Neural progenitor cell (in vitro differentiated cells): ENCODE results near the gene DPYD. TPM values are rescaled to one million over a fixed set of nuclear protein-coding genes. Genes with fewer than 3 reads are reported as not detected.

Source experiments
- DNase-seq: peaks from one replicate; pipeline ENCODE4 v3.0.0-alpha.2; 2016; ENCODE audit warnings: low spot score
- H2AFZ ChIP-seq: fragments of 200-600 bp; sonication (generic); replicated peaks from 2 replicates; pipeline ENCODE4 v1.6.1; 2016; ENCODE audit warnings: antibody characterized with exemption
- H3F3A ChIP-seq: fragments of 200-600 bp; sonication (generic); 2 replicates; pipeline ENCODE4 v1.6.1; 2016; ENCODE audit warnings: antibody characterized with exemption, low read depth
- H3K27ac ChIP-seq: fragments of 200-600 bp; sonication (generic); 2 replicates; pipeline ENCODE4 v1.5.1; 2016; ENCODE audit warnings: mild to moderate bottlenecking
- H3K27me3 ChIP-seq: fragments of 200-600 bp; sonication (generic); 2 replicates; pipeline ENCODE4 v1.6.1; 2016; ENCODE audit warnings: mild to moderate bottlenecking, moderate library complexity
- H3K36me3 ChIP-seq: fragments of 200-600 bp; sonication (generic); 2 replicates; pipeline ENCODE4 v1.5.1; 2016
- H3K4me1 ChIP-seq: fragments of 200-600 bp; sonication (generic); 2 replicates; pipeline ENCODE4 v1.6.1; 2016; ENCODE audit warnings: mixed run types
- H3K4me2 ChIP-seq: fragments of 200-600 bp; sonication (generic); 2 replicates; pipeline ENCODE4 v1.6.1; 2016
- H3K4me3 ChIP-seq: fragments of 200-600 bp; sonication (generic); 2 replicates; pipeline ENCODE4 v1.5.1; 2016
- H3K79me2 ChIP-seq: fragments of 200-600 bp; sonication (generic); 2 replicates; pipeline ENCODE4 v1.6.1; 2016; ENCODE audit warnings: low read depth
- H3K9ac ChIP-seq: fragments of 200-600 bp; sonication (generic); 2 replicates; pipeline ENCODE4 v1.6.1; 2016
- H3K9me3 ChIP-seq: fragments of 200-600 bp; sonication (generic); 2 replicates; pipeline ENCODE4 v1.5.1; 2016; ENCODE audit warnings: low read depth
- H4K20me1 ChIP-seq: fragments of 200-600 bp; sonication (generic); 2 replicates; pipeline ENCODE4 v1.6.1; 2016; ENCODE audit warnings: low read depth
- H3K27ac Mint-ChIP-seq: 3 replicates; pipeline ENCODE4 v1.8.0; 2021; ENCODE audit warnings: mixed read lengths
- H3K27me3 Mint-ChIP-seq: 2 replicates; pipeline ENCODE4 v1.8.0; 2022; ENCODE audit warnings: low read depth, mild to moderate bottlenecking, inconsistent platforms, moderate library complexity, mixed read lengths; ENCODE audit not compliant: insufficient read depth
- H3K36me3 Mint-ChIP-seq: 3 replicates; pipeline ENCODE4 v1.8.0; 2021; ENCODE audit warnings: mixed read lengths
- H3K4me1 Mint-ChIP-seq: 3 replicates; pipeline ENCODE4 v1.8.0; 2021; ENCODE audit warnings: mixed read lengths
- H3K4me3 Mint-ChIP-seq: 3 replicates; pipeline ENCODE4 v1.8.0; 2021; ENCODE audit warnings: mild to moderate bottlenecking, moderate library complexity, mixed read lengths
- H3K9me3 Mint-ChIP-seq: 3 replicates; pipeline ENCODE4 v1.8.0; 2020; ENCODE audit warnings: mixed read lengths
- EZH2 ChIP-seq: fragments of 200-600 bp; sonication (generic); IDR thresholded peaks from 2 replicates; pipeline ENCODE4 v1.6.1; 2017; ENCODE audit warnings: antibody characterized with exemption, mild to moderate bottlenecking, moderate library complexity
- EZH2phosphoT487 ChIP-seq: fragments of 200-600 bp; sonication (generic); IDR thresholded peaks from 2 replicates; pipeline ENCODE4 v1.6.1; 2017; ENCODE audit warnings: antibody characterized with exemption
- total RNA-seq: library from RNA; depleted of rRNA; stranded (reverse); fragments of >200 nt; gene quantifications from 2 replicates; pipeline ENCODE4 v1.2.3, GENCODE V29; 2015; ENCODE audit warnings: low replicate concordance
- TF ChIP-seq, protein P1 (sequence below): fragments of 200-600 bp; sonication (generic); IDR thresholded peaks from 2 replicates; pipeline ENCODE4 v1.5.1; 2017; ENCODE audit warnings: antibody characterized with exemption, mild to moderate bottlenecking

Gene DPYD
- total RNA-seq, 1 donor from 2014 or later = 0.43 TPM

DNA sequence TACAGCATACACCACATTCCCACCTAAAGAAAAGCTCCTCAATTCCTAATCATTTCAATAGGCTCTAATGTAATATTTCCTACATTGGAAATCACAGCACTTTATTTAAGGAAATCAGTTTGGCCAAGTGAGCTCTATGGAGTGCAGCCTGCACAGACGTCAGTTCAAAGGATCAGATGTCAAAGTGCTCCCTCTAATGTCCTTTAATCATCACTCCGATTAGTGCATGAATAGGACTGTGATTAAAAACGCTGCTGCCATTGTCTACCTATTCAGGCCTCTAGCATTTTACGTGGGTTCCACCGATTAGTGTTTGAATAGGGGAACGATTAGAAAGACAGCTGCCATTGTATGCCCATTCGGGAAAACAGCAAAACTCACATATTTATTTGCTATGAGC lies 50.2 kb downstream of the DPYD start:
- Mint-ChIP-seq H3K27me3 (no peaks in the 10 kb centered on the region), H3K4me3 (no peak overlapping the region), H3K27ac (no peak overlapping the region), H3K4me1 (peaks cover 12% of the 10 kb centered on the region), H3K36me3 (no peaks in the 10 kb centered on the region), H3K9me3 (peaks cover 4% of the 10 kb centered on the region)
- H3K9me3 ChIP-seq = no peaks in the 10 kb centered on the region
- no peaks in the 10 kb centered on the region for H3K36me3 ChIP-seq
- H3K27me3 ChIP-seq = no peaks in the 10 kb centered on the region
- TF ChIP-seq, protein P1, sequence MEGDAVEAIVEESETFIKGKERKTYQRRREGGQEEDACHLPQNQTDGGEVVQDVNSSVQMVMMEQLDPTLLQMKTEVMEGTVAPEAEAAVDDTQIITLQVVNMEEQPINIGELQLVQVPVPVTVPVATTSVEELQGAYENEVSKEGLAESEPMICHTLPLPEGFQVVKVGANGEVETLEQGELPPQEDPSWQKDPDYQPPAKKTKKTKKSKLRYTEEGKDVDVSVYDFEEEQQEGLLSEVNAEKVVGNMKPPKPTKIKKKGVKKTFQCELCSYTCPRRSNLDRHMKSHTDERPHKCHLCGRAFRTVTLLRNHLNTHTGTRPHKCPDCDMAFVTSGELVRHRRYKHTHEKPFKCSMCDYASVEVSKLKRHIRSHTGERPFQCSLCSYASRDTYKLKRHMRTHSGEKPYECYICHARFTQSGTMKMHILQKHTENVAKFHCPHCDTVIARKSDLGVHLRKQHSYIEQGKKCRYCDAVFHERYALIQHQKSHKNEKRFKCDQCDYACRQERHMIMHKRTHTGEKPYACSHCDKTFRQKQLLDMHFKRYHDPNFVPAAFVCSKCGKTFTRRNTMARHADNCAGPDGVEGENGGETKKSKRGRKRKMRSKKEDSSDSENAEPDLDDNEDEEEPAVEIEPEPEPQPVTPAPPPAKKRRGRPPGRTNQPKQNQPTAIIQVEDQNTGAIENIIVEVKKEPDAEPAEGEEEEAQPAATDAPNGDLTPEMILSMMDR = no peak
- TF ChIP-seq EZH2phosphoT487 = no peak
- TF ChIP-seq EZH2 = no peak
- no peaks in the 10 kb centered on the region for H4K20me1 ChIP-seq
- peak; percentile 37 for DNase-seq
- H3K4me1 ChIP-seq = peaks cover 12% of the 10 kb centered on the region
- H3K9ac ChIP-seq = no peak overlapping the region
- no peak overlapping the region for H3K4me3 ChIP-seq
- no peaks in the 10 kb centered on the region for H3K79me2 ChIP-seq
- H3F3A ChIP-seq = no peaks in the 10 kb centered on the region
- no peak overlapping the region for H3K27ac ChIP-seq
- H3K4me2 ChIP-seq = peak overlapping the region; percentile 0
- no peak overlapping the region for H2AFZ ChIP-seq

DNA sequence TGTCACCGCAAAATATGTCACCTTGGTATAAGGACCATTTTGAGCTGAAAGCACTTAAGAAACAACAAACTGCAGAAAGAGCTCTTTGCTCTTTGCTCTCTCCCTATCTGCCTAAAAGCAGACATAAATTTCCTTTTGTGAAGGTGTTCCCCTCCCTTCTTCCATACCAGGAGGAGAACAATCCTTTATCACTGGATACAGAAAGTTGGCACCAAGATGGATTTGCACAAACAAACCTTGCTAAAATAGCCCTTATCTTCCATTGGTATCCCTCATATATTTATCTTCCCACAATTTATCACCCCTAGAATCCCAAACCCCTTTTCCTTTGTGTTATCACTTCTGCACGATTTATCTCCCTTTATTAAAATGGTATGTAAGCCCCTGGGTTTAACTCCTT lies 51.4 kb downstream of the DPYD start:
- no peaks in the 10 kb centered on the region for H3K36me3 ChIP-seq
- Mint-ChIP-seq H3K4me3 (no peak overlapping the region), H3K27me3 (no peaks in the 10 kb centered on the region), H3K36me3 (no peaks in the 10 kb centered on the region), H3K27ac (no peak overlapping the region), H3K4me1 (peaks cover 12% of the 10 kb centered on the region), H3K9me3 (peaks cover 4% of the 10 kb centered on the region)
- no peak overlapping the region for H3K4me3 ChIP-seq
- no peak overlapping the region for H3K4me2 ChIP-seq
- peaks cover 12% of the 10 kb centered on the region for H3K4me1 ChIP-seq
- H3K9ac ChIP-seq = no peak overlapping the region
- no peak overlapping the region for H2AFZ ChIP-seq
- TF ChIP-seq EZH2 (no peak), EZH2phosphoT487 (no peak)
- TF ChIP-seq, protein P1 = no peak
- no peaks in the 10 kb centered on the region for H3K79me2 ChIP-seq
- no peaks in the 10 kb centered on the region for H3F3A ChIP-seq
- H4K20me1 ChIP-seq = no peaks in the 10 kb centered on the region
- H3K27me3 ChIP-seq = no peaks in the 10 kb centered on the region
- no peak overlapping the region for H3K27ac ChIP-seq
- H3K9me3 ChIP-seq = no peaks in the 10 kb centered on the region
- DNase-seq = no peak

DNA sequence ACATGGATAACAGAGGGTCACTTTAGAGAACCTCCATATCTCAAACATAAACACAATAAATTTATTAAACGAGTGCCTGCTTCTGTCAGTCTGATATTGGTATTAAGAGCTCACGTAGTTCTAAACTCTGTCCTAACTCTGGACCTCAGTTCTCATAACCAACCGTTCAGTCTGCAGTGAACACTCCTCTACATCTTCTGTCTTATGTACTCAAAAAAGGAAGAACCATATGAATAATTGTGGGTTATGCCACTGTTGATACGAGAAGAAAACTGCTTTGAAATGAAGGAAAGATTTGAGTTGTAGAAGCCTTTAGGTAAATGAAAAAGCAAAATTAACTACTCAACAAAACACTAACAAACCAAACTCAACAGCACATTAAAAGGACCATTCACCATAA lies 53.7 kb downstream of the DPYD start:
- Histone ChIP-seq H3K4me3 (no peak overlapping the region), H3F3A (no peaks in the 10 kb centered on the region), H3K79me2 (no peaks in the 10 kb centered on the region), H3K27me3 (no peaks in the 10 kb centered on the region), H3K9me3 (no peaks in the 10 kb centered on the region), H3K4me2 (no peak overlapping the region), H3K9ac (no peak overlapping the region), H3K4me1 (peaks cover 12% of the 10 kb centered on the region), H4K20me1 (no peaks in the 10 kb centered on the region), H3K36me3 (no peaks in the 10 kb centered on the region), H3K27ac (no peak overlapping the region), H2AFZ (no peak overlapping the region)
- DNase-seq = no peak
- no peaks in the 10 kb centered on the region for H3K27me3 Mint-ChIP-seq
- peaks cover 4% of the 10 kb centered on the region for H3K9me3 Mint-ChIP-seq
- no peak overlapping the region for H3K27ac Mint-ChIP-seq
- peaks cover 12% of the 10 kb centered on the region for H3K4me1 Mint-ChIP-seq
- no peak overlapping the region for H3K4me3 Mint-ChIP-seq
- no peaks in the 10 kb centered on the region for H3K36me3 Mint-ChIP-seq
- TF ChIP-seq, protein P1 = no peak
- TF ChIP-seq EZH2 (no peak), EZH2phosphoT487 (no peak)

DNA sequence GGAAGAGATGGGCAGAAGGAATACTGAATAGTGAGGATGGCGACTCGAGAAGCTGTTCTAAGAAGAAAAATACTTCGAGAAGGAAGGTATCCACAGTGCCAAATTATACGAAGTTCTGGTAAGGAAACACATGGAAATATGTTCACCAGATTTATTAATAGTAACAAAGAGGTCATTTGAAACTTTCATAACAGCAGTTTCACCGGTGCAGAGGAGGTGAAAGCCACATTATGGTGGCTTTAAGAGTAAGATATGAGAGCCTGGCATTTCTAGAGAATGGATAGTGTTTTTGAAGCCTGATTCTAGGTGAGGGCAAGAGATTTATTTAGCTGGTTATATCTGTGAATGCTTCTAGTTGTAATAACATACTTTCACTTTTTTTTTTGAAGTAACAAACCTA lies 56.2 kb downstream of the DPYD start:
- no peaks in the 10 kb centered on the region for H3K27me3 Mint-ChIP-seq
- Histone ChIP-seq H3K9ac (no peak overlapping the region), H4K20me1 (no peaks in the 10 kb centered on the region), H3K4me1 (no peaks in the 10 kb centered on the region), H3K27me3 (no peaks in the 10 kb centered on the region), H3K4me3 (no peak overlapping the region), H3K36me3 (no peaks in the 10 kb centered on the region), H3K9me3 (no peaks in the 10 kb centered on the region), H3K79me2 (no peaks in the 10 kb centered on the region), H3K27ac (no peak overlapping the region), H3K4me2 (no peak overlapping the region), H3F3A (no peaks in the 10 kb centered on the region), H2AFZ (no peak overlapping the region)
- H3K9me3 Mint-ChIP-seq = peaks cover 4% of the 10 kb centered on the region
- DNase-seq = no peak
- H3K4me3 Mint-ChIP-seq = no peak overlapping the region
- no peak overlapping the region for H3K27ac Mint-ChIP-seq
- no peaks in the 10 kb centered on the region for H3K36me3 Mint-ChIP-seq
- TF ChIP-seq, protein P1 = no peak
- no peak for TF ChIP-seq EZH2phosphoT487
- TF ChIP-seq EZH2 = no peak
- no peaks in the 10 kb centered on the region for H3K4me1 Mint-ChIP-seq
